Right forelimb (tissue), 1 donor: Measurements from ENCODE around the gene PNKP.
A peak's percentile ranks its signal among the peaks of the same experiment; 100 is the strongest.

Source experiments
- DNase-seq: peaks from one replicate; pipeline ENCODE4 v3.0.0-alpha.2; 2018

Gene PNKP

GRCh38 chr19:49857061-49857837, 10.1 kb downstream of the PNKP start:
- DNase-seq, result no peak

- no peak for DNase-seq
Measured at GRCh38 chr19:49856574-49857021, 10.8 kb downstream of the PNKP start.

- no peak for DNase-seq
Measured at GRCh38 chr19:49855676-49856573, 11.5 kb downstream of the PNKP start.

DNA sequence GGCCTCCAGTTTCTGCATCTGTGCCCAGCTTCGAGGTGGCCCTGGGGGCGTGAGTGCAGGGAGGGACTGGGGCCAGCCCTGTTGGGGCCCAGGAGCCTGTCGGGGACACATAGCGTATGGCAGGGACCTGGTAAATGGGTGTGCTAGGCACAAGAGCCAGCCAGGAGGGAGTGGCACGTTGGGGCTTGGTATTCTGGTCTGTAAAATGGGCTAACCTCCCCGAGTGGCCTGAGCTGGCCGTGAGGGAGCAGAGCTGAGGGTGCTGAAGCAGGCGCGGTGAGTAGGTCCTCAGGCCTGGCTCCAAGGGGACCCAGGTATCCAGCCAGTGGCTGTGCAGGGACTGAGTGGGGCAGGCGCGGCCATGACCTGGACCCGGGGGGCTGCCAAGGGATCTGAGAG, 12.1 kb downstream of the PNKP start:
- no peak for DNase-seq

GRCh38 chr19:49854378-49855263, 12.8 kb downstream of the PNKP start:
- DNase-seq, result no peak

DNA sequence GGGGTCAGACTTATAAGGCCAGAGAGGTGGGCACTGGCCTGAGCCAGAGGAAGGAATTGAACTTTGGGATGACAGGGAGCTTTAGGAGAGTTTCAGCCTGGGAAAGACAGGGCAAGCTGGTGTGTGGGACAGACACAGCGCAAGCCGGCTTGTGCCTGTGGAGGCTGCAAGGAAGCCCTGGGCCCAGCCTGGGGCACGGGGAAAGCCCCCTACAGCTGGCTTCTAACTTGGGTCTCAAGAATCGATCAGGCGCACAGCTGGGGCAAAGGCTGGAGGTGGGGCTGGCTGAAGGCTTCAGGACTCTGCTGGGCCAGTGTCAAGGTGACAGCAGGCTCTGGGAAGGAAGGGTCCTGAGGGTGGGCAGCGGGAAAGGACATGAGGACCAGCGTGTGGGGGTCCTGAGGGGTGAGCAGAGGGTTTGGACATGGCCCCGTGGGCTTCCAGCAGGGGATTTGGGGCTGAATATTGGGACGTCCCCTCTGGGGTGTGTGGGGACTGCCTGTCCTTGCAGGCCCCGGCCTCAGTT, 13.5 kb downstream of the PNKP start:
- no peak for DNase-seq

DNA sequence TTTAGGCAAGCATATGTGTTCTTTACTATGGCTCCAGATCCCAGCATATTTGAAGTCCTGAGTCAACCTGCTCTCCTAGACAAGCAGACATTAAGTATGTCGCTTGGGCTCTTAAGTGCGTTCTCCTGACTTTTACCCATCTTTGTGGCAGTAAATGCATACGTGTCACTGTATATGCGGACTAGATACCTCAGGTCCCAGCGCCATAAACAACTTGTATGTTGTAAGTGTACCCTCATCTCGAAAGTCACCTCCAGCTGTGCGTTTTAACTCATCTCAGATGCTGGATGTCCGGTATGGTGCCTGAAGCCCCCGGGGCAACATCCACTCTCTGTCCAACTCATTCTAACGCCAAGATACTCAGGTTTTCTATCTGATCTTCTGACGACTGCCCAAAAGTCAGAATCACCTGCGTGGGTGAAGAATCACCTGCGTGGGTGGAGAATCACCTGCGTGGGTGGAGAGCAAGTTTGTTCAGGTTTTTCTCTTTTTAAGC, 14.7 kb downstream of the PNKP start:
- no peak for DNase-seq

DNA sequence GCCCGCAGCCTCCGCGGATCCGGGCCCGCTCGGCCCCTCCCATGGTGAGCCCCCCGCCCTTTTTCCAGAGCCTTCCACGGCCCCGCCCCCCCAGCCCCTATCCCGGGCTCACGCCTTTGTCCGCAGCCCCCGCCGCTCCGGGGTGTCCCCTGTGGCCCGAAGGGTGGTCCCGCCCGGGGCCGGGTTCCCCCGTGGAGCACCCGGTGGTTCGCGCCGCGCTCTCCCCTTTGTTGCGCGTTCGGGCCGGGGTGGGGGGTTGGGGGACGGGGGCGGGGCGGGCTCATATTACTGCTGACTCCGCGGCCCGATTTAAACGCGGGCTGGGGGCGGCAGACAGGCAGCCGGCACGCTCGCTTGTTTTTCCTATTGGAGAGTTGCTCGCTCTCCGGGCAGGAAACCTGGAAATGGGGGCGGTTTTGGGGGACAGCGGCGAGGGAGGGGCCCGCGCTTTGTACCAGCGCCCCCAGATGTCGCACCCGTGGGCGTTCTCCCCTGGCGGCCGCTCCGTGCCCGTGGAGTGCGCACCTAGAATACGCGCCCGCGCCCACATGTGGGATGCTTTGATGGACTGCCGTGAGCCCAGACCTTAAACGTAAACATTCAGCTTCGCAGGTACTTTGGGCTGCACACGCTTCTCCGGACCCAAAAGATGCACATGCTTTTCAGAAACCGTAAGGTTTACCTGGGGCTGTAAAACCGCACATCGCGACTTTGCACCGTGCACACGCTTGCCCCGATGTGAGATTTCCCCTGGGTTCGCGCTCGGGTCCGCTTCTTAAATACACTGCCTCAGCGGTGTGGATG, 15.7 kb downstream of the PNKP start:
- DNase-seq, result peak; percentile 85

DNA sequence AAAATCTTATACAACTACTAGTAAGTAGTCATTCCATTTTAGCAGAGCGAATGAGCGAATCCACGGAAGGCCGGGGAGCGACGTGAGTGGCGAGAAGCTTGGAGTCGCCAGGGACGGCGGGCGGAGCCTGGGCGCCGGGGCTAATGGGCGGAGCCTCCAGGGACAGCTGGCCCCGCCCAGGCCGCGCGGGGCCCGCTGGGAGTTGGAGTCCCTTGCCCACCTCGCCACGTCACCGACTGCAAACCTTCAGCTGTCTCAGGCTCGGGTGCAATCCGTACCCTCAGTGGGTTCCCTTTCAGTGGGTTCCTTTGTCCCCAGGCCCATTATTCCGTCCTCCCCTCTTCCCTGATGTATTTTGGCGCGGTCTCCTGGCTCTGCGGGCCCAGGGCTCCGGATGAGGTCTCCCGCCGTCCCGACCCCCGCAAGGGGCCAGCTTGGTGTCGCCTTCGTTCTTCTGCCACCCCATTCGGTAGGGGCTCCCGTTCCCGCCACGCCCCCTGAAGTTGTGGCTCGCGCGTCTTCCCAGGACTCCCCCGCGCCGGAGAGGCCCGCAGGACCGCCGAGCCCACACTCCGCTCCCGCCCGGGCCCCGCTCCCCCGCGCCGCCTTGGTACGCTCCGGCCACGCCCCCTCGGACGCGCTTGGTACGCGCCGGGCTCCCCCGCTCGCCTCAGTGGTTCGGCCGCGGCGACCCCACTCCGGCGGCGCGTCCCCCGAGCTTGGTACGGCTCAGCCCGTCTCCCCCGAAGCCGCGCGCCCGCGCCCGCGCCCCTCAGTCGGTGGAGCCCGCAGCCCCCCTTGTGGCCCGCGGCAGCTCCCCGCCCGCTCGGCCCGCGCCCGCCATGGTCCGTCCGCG, 16.7 kb downstream of the PNKP start, which contains the start of gene PTOV1:
Gene PTOV1 (plus strand): TSS at position 673 of the 856 bp plus-strand sequence.
- DNase-seq, result peak; percentile 93

DNA sequence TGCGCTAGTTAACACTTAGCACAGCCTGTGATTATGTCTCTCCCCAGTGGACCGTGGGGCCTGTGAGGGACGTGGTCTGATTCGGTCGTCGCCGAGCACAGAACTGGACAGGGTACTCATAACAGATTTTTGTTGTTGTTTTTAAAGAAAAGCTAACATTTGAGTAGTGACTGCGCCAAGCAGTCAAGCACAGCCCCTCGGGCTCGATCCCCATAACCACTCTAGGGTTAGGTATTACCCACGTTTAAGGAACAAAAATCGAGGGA, 17.2 kb downstream of the PNKP start:
- DNase-seq, result no peak

DNA sequence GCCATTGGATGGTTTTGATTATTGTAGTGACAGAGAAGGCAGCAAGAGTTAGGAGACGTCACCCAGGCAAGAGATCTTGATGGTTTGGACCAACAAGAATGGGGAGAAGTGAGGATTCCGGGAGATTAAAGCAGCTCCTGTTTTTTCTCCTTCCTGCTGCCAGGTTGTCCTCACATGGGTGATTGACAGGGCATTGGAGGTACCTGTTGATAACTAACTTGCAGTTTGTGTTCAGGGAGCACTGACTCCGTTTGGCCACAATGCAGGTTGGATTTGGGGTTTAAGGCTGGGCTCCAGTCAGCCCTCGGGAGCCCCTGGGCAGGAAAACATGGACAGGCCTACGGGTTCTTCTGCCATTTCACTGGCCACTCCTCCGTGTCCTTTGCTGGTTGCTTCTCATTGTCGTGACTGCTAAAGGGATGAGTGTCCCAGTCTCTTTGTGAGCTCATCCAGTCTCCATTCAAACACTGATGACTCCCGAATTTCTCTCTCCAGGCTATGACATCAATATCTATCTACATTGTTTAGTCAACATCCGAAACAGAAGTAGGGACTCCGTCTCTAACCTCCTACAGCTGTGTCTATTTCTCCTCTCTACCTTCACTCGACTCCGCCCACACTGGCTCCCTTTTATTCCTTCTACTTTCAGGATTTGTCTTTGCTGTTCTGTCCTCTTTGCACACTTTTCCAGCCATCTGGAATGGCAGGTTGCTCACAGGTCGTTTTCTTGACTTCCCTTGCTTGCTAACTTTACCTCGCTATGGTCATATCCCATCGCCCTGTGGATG, 17.7 kb downstream of the PNKP start:
- DNase-seq, result no peak

DNA sequence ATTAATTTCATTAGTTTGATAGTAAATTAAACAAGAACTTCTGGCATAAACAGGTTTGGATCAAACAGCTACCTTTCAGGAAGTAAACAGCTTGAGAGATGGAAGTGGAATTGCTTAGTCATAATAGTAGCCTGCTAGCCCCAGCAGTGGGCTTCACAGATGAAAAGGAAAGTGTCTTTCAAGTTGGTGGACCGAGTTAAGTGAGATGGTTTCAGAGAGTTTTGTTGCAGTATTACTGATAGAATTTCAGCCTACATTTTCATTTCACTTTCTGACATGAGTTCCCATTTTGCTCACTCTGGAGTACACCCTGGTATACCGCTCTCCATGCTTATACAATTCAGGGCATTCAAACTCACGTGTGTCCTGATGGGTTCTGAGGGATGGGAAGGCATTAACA, 18.4 kb downstream of the PNKP start:
- DNase-seq, result no peak

DNA sequence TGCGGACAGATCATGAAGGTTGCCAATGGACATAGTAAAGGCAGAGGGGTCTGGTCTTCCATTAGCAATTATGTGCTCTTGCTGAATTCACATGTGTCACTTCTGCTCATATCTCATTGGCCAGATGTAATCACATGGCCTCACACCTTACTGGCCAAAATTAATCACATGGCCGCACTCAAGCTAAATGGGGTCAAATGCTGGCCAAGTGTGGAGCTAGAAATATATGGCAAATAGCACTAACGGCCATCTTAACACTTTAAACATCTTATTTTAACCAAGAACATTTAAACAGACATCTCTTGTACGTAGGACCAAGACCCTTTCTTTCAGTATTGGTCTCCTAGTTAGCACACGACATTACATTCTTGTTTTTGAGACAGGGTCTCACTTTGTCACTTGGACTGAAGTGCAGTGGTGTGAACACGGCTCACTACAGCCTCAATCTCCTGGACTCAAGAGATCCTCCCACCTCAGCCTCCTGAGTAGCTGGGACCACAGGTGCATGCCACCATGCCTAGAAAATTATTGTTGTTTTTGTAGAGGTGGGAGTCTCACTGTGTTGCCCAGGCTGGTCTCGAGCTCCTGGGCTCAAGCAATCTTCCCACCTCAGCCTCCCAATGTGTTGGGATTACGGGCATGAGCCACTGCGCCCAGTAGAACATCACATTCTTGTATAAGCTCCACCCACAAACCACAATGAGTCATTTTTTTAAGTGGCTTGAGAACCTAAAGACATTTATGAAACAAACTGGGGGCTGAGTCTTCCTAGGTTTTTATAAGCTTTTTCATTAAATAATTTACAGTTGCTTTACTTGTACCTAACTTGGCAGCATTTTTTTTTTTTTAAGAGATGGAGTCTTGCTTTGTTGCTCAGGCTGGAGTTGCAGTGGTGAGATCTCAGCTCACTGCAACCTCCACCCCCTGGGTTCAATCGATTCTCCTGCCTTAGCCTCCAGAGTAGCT, 19.4 kb downstream of the PNKP start:
- no peak for DNase-seq

DNA sequence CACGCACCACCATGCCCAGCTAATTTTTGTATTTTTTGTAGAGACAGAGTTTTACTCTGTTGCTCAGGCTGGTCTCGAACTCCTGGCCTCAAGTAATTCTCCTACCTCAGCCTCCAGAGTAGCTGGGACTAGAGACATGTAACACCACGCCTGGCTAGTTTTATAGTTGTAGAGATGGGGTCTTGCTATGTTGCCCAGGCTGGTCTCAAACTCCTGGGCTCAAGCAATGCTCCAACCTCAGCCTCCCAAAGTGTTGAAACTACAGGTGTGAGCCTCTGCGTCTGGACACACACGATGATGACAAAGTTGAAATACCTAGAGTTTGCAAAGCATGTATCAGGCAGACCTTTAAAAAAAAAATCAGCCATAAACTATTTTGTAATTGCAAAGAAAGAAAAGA, 21.0 kb downstream of the PNKP start:
- DNase-seq, result no peak

- DNase-seq, result no peak
Measured at GRCh38 chr19:49845414-49845813, 22.0 kb downstream of the PNKP start.

DNA sequence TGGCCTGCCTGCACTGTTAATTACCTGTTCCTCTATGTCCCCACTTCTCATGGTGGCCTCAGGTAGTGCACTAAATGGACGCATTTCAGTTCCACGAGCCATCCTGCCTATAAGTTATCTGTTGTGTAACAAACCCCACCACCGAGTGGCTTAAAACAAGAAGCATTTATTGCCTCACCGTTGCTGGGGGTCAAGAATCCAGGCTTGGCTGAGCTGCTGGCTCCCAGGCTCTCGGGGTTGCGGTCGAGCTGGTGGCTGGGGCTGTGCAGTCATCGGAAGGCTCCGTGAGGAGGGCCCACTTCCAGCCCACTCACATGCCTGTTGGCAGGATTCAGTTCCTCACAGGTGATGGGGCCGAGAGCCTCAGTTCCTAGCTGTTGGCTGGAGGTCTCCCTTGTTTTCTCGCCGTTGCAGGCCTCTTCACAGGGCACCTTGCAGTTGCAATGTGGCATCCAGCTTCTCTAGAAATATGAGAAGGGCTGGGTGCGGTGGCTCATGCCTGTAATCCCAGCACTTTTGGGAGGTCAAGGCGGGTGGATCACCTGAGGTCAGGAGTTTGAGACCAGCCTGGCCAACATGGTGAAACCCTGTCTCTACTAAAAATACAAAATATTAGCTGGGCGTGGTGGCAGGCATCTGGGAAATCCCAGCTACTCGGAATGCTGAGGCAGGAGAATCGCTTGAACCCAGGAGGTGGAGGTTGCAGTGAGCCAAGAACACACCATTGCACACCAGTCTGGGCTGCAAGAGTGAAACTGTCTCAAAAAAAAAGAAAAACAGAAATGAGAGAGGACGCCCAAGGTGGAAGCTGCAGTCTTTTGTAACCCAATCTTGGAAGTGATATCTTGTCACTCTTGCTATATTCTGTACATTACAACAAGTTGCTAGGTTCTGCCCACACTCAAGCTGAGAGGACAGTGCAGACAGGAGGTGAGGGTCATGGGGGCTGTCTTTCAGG, 23.0 kb downstream of the PNKP start:
- DNase-seq, result no peak

DNA sequence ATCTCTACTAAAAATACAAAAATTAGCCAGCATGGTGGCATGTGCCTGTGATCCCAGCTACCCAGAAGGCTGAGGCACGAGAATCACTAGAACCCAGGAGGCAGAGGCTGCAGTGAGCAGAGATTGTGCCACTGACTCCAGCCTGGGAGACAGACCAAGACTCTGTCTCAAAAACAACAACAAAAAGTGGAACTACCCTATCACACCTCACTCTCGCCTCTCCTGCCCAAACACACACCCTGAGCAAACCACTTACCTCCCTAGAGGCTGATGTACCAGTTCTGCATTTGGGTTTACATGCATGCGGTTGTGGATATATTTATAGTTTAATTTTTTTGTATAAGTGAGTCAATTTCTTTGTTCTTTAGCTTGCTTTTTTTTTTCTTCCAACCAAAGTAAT, 24.1 kb downstream of the PNKP start:
- no peak for DNase-seq
